ENCODE measurements around the gene C3orf18. TPM values are rescaled to one million over a fixed set of nuclear protein-coding genes. Genes with fewer than 3 reads are reported as not detected.
A peak's percentile ranks its signal among the peaks of the same experiment; 100 is the strongest.

C3orf18 gene
- total RNA-seq, 4 donors from 2014 or later = 1.3 to 3.7 (median 2.2) TPM

DNA sequence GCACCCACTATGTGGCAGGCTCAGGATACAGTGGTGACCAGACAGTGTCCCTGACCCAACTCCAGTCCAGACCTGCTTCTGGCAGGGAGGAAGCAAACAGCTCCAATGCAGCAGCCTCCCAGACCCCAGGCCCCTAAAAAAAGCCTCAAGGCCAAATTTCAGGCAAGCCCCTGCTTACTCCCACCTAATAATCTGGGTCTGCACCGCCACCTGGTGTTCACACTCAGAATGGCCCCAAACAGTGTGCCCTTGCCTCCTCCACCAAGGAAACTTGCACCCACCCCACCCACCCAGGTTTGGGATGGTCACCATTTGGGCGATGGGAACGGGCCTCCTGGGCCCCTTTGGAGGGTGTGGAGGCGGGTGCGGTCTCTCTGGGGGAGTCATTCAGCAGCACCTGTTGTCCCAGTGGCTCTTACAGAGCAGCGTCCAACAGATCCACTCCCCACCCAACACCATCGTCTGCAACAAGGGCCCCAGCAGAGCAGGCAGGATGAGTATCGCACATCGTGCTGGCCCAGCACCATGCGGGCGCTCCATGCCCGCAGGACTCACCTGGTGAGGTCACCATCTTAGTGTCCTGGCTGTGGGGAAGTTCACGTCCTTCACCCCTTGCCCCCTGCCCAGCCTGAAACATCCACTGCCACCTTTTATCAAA lies 17.3 kb downstream of the C3orf18 start:
- no peaks in the 10 kb centered on the region for H3K36me3 ChIP-seq
- no peaks in the 10 kb centered on the region for H3K9me3 ChIP-seq
- no peak for DNase-seq (ENCODE audit: low spot score in 2 of 2)
- H3K4me3 ChIP-seq = no peak overlapping the region
- H3K27me3 ChIP-seq = no peaks in the 10 kb centered on the region
- WGBS = 36% methylated on average over 6 of the region's 13 CpGs
- no peaks in the 10 kb centered on the region for H3K4me1 ChIP-seq
- no peak overlapping the region for H3K27ac ChIP-seq
- TF ChIP-seq EP300 (IDR thresholded peaks at IDR 0.05) = no peak
- no peak for TF ChIP-seq POLR2A (IDR thresholded peaks at IDR 0.05)
- TF ChIP-seq, protein P1, sequence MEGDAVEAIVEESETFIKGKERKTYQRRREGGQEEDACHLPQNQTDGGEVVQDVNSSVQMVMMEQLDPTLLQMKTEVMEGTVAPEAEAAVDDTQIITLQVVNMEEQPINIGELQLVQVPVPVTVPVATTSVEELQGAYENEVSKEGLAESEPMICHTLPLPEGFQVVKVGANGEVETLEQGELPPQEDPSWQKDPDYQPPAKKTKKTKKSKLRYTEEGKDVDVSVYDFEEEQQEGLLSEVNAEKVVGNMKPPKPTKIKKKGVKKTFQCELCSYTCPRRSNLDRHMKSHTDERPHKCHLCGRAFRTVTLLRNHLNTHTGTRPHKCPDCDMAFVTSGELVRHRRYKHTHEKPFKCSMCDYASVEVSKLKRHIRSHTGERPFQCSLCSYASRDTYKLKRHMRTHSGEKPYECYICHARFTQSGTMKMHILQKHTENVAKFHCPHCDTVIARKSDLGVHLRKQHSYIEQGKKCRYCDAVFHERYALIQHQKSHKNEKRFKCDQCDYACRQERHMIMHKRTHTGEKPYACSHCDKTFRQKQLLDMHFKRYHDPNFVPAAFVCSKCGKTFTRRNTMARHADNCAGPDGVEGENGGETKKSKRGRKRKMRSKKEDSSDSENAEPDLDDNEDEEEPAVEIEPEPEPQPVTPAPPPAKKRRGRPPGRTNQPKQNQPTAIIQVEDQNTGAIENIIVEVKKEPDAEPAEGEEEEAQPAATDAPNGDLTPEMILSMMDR (IDR thresholded peaks at IDR 0.05) = peak in 1 of 2 donors; percentile 76

DNA sequence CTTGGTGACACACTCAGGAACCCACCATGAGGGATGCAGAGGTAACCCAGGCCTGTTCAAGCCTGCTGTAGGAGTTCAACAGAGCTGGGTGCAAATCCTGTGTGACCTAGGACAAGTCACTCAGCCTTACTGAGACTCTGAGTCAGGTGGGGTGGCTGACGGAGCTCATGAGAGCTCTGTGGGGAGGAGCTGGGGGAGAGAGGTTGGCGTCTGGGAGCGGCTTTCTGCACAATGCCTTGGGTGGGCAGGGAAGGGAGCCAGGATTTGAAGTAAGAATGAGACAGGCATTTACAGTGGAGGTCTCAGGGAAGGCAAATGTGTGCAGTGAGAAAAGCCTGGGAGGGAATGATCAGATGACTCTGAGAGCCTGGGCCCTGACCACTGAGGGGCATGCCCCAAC lies 18.3 kb downstream of the C3orf18 start:
- Histone ChIP-seq H3K27ac (no peak overlapping the region), H3K36me3 (no peaks in the 10 kb centered on the region), H3K4me1 (no peaks in the 10 kb centered on the region), H3K9me3 (no peaks in the 10 kb centered on the region), H3K4me3 (no peak overlapping the region), H3K27me3 (no peaks in the 10 kb centered on the region)
- TF ChIP-seq, protein P1 (IDR thresholded peaks at IDR 0.05) = no peak
- TF ChIP-seq POLR2A (IDR thresholded peaks at IDR 0.05) (no peak), POLR2AphosphoS5 (IDR thresholded peaks at IDR 0.05) (no peak), EP300 (IDR thresholded peaks at IDR 0.05) (no peak)
- WGBS = 93% methylated on average over 3 of the region's 3 CpGs
- DNase-seq (ENCODE audit: low spot score in 2 of 2) = no peak

DNA sequence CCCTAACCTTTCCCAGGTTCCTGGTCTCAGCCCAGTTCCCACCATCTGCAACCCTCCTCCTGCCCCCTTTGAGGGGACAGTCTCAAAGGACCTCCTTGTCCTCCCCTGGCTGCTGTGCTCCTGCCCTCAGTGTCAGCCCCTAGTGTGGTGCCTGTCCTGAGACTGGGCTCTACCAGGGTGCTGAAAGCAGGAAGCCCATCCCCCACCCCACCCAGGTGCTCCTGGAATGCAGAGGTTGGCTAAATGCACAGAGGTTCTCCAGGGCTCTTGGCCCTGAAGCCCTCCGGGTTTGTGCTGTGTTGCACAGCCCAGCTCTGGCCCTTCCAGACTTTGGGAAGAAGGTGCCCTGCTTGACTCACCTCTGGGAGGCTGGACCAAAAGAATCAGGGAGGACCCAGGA lies 21.8 kb downstream of the C3orf18 start:
- Histone ChIP-seq H3K4me1 (no peaks in the 10 kb centered on the region), H3K9me3 (no peaks in the 10 kb centered on the region), H3K27ac (no peak overlapping the region), H3K27me3 (no peaks in the 10 kb centered on the region), H3K36me3 (no peaks in the 10 kb centered on the region), H3K4me3 (no peak overlapping the region)
- 78% methylated on average over 1 of the region's 1 CpG for WGBS
- no peak for TF ChIP-seq POLR2AphosphoS5 (IDR thresholded peaks at IDR 0.05)
- TF ChIP-seq EP300 (IDR thresholded peaks at IDR 0.05) = no peak
- TF ChIP-seq, protein P1 (IDR thresholded peaks at IDR 0.05) = no peak
- TF ChIP-seq POLR2A (IDR thresholded peaks at IDR 0.05) = no peak
- no peak for DNase-seq (ENCODE audit: low spot score in 2 of 2)

DNA sequence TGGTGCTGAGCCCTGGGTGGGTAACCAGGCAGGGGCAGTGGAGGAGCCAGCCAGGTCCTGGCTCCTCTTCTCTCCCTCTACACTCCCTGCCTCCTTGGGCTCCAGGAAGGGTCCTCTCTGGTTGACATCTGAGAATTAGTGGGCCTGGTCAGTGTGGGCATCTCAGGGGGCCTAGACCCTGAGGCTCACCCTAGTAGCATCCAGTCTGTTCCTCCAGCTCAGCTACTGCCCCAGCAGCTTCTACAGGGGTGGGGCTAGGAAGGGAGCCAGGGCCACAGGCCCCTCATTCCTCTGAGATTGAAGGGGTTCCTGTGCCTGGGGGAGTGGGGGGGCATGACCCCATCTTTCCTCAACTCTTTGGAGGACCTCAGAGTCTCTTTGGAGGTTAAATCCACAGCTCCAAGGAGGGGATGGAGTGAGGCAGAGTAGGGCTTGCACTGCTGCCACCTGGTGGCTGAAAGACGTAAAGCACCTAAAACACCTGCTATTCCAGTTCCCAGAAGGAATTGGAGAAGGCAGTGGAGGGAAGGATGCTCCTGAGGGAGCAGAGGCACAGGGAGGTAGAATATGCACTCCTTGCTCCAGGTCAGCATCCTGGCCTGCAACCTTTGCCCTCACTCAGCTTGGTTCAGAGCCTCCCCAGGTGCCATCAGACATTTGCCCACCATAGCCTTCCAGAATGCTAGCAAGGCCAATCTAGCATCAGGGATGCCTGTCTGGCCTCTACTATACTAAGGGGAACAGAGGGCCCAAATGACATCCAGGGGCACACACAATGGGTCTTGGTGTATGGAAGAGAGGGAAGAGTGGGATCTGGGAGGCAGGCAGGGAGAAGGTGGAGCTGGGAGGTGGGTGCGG lies 25.1 kb downstream of the C3orf18 start:
- no peak for DNase-seq (ENCODE audit: low spot score in 2 of 2)
- 44% methylated on average over 2 of the region's 2 CpGs for WGBS

More for the DNA sequence above, 25.1 kb downstream of the C3orf18 start:
- no peak for TF ChIP-seq EP300 (IDR thresholded peaks at IDR 0.05)
- TF ChIP-seq, protein P1 (IDR thresholded peaks at IDR 0.05) = peak; percentile 63 to 84
- Histone ChIP-seq H3K4me1 (peaks cover 14% of the 10 kb centered on the region), H3K27me3 (no peaks in the 10 kb centered on the region), H3K9me3 (no peaks in the 10 kb centered on the region), H3K36me3 (no peaks in the 10 kb centered on the region), H3K4me3 (no peak overlapping the region), H3K27ac (no peak overlapping the region)
